Natural killer cell (primary cell): ENCODE results near the gene HBZ. TPM values are rescaled to one million over a fixed set of nuclear protein-coding genes. Genes with fewer than 3 reads are reported as not detected.
"Not testable (repeated sequence)": the region's sequence is repeated elsewhere in the genome, so short reads cannot be mapped to it uniquely, and the experiment has no call there.

Experiments used
- ATAC-seq, 3 donors: fragments of 150-1000 bp in 2 of 3; fragments of 200-7000 bp in 1 of 3; cut with Tn5 transposase; 1 replicate in 1 of 3; 2 replicates in 2 of 3; pipeline ENCODE4 v1.10.0; 2021; ENCODE audit warnings: mild to moderate bottlenecking in 2 of 3, moderate library complexity in 2 of 3
- DNase-seq, 2 donors: peaks; one replicate each; pipeline versions ENCODE4 v3.0.0 to v3.0.0-alpha.2; 2013 to 2021; ENCODE audit warnings: mixed read lengths in 1 of 2
- H3K27ac ChIP-seq: one replicate; pipeline ENCODE4 v1.5.1; 2013; ENCODE audit warnings: mild to moderate bottlenecking, low read length
- H3K27me3 ChIP-seq: one replicate; pipeline ENCODE4 v1.6.1; 2013; ENCODE audit warnings: low read length; ENCODE audit not compliant: control insufficient read depth, insufficient read depth
- H3K36me3 ChIP-seq: one replicate; pipeline ENCODE4 v1.6.1; 2013; ENCODE audit warnings: low read length; ENCODE audit not compliant: control insufficient read depth, insufficient read depth
- H3K4me1 ChIP-seq: one replicate; pipeline ENCODE4 v1.6.1; 2013; ENCODE audit warnings: low read length; ENCODE audit not compliant: control insufficient read depth, insufficient read depth
- H3K4me3 ChIP-seq: one replicate; pipeline ENCODE4 v1.5.1; 2013; ENCODE audit warnings: low read length
- H3K9me3 ChIP-seq: one replicate; pipeline ENCODE4 v1.6.1; 2013; ENCODE audit warnings: low read length; ENCODE audit not compliant: control insufficient read depth, insufficient read depth
- H3K27ac Mint-ChIP-seq, 2 donors: one replicate each; pipeline ENCODE4 v1.8.0; 2022; ENCODE audit warnings: mild to moderate bottlenecking in 2 of 2, mixed read lengths in 2 of 2, moderate library complexity in 1 of 2
- H3K27me3 Mint-ChIP-seq, 2 donors: one replicate each; pipeline ENCODE4 v1.8.0; 2022; ENCODE audit warnings: low read depth in 2 of 2, mixed read lengths in 2 of 2
- H3K36me3 Mint-ChIP-seq: one replicate; pipeline ENCODE4 v1.8.0; 2022; ENCODE audit warnings: mixed read lengths
- H3K4me1 Mint-ChIP-seq, 2 donors: one replicate each; pipeline ENCODE4 v1.8.0; 2022; ENCODE audit warnings: mixed read lengths in 2 of 2
- H3K4me3 Mint-ChIP-seq: one replicate; pipeline ENCODE4 v1.8.0; 2022; ENCODE audit warnings: mild to moderate bottlenecking, moderate library complexity, mixed read lengths
- H3K9me3 Mint-ChIP-seq, 2 donors: one replicate each; pipeline ENCODE4 v1.8.0; 2022; ENCODE audit warnings: mixed read lengths in 2 of 2
- WGBS: methylation state at CpG from one replicate; pipeline ENCODE4 v1.1.7; 2013; ENCODE audit warnings: missing lambda C conversion rate; ENCODE audit not compliant: insufficient coverage; 5-methylcytosine and 5-hydroxymethylcytosine counted together
- intact Hi-C: fragments of 100-400 bp; cut with micrococcal nuclease; formaldehyde crosslinking; loops from one replicate; pipeline ENCODE4 v1.14.2; 2022
- total RNA-seq, 4 donors: library from RNA; stranded (reverse); fragments of 120-200 nt in 1 of 4; gene quantifications; one replicate each; pipeline versions ENCODE4 v1.2.3 to v1.2.4, GENCODE V29; 2013 to 2022
- TF ChIP-seq, protein P1 (sequence below): fragments of 200-600 bp; IDR thresholded peaks from one replicate; pipeline ENCODE4 v1.8.0; 2022; ENCODE audit warnings: antibody characterized with exemption

The HBZ gene
- total RNA-seq, 3 donors from 2014 or later (not counting 1 experiment from before 2014, with no cell fraction given) = not detected

- no peak for ATAC-seq
- TF ChIP-seq, protein P1, sequence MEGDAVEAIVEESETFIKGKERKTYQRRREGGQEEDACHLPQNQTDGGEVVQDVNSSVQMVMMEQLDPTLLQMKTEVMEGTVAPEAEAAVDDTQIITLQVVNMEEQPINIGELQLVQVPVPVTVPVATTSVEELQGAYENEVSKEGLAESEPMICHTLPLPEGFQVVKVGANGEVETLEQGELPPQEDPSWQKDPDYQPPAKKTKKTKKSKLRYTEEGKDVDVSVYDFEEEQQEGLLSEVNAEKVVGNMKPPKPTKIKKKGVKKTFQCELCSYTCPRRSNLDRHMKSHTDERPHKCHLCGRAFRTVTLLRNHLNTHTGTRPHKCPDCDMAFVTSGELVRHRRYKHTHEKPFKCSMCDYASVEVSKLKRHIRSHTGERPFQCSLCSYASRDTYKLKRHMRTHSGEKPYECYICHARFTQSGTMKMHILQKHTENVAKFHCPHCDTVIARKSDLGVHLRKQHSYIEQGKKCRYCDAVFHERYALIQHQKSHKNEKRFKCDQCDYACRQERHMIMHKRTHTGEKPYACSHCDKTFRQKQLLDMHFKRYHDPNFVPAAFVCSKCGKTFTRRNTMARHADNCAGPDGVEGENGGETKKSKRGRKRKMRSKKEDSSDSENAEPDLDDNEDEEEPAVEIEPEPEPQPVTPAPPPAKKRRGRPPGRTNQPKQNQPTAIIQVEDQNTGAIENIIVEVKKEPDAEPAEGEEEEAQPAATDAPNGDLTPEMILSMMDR = no peak
- H3K4me1 ChIP-seq = peaks cover 9% of the 10 kb centered on the region
- H3K36me3 ChIP-seq = no peaks in the 10 kb centered on the region
- no peak overlapping the region for H3K4me3 ChIP-seq
- Mint-ChIP-seq H3K4me1 (peaks cover 0 to 7% of the 10 kb centered on the region in 2 donors), H3K9me3 (no peaks in the 10 kb centered on the region), H3K36me3 (no peaks in the 10 kb centered on the region), H3K4me3 (no peak overlapping the region), H3K27ac (no peak overlapping the region), H3K27me3 (peaks cover 10 to 26% of the 10 kb centered on the region in 2 donors)
- H3K27me3 ChIP-seq = peaks cover 11% of the 10 kb centered on the region
- H3K27ac ChIP-seq = no peak overlapping the region
- intact Hi-C loops = no loop called here
- 69% methylated on average over 16 of the region's 18 CpGs for WGBS
- no peak for DNase-seq
- H3K9me3 ChIP-seq = no peaks in the 10 kb centered on the region
Measured at GRCh38 chr16:160691-161190, 8.3 kb downstream of the HBZ start.

DNA sequence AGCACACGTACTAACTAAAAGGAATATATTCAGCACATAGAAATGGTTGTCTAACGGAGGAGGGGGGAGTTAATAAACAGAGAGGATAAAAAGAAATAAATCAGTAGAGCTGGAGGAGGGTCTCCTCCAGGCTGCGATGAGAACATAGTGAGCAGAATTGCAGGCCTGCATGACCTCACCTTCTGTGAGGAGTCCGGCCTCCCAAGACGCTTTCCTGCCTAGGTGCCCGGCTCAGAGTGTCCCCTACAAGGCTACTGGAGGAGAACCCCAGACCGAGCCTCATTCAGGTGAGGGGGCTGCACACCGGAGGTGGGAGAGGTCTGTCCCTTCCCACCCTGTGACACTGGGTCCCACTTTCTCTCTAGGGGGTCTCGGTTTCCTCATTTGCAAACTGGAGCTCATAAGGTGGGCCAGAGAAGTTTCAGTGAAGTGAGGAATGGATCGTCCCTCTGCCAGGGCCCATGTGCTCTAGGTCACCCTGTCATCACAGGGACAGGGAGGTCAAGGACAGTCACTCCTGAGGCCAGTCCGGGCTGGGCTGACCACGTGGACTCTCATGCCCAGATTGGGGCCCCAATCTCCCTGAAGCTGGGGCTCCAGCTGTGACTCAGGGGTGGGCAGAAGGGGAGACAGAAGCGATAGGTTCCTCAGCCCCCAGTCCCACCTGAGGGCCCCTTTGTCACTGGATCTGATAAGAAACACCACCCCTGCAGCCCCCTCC lies 10.0 kb downstream of the HBZ start:
- H3K9me3 Mint-ChIP-seq = no peaks in the 10 kb centered on the region
- H3K4me3 Mint-ChIP-seq = no peak overlapping the region
- DNase-seq (no peak), ATAC-seq (no peak)
- peaks cover 10 to 35% of the 10 kb centered on the region in 2 donors for H3K27me3 Mint-ChIP-seq
- WGBS = 87% methylated on average over 11 of the region's 13 CpGs
- no peak overlapping the region for H3K27ac Mint-ChIP-seq
- Histone ChIP-seq H3K27ac (no peak overlapping the region), H3K4me1 (peaks cover 21% of the 10 kb centered on the region), H3K27me3 (peaks cover 20% of the 10 kb centered on the region), H3K9me3 (no peaks in the 10 kb centered on the region), H3K4me3 (no peak overlapping the region), H3K36me3 (no peaks in the 10 kb centered on the region)
- intact Hi-C loops = no loop called here
- peaks cover 0 to 11% of the 10 kb centered on the region in 2 donors for H3K4me1 Mint-ChIP-seq
- H3K36me3 Mint-ChIP-seq = no peaks in the 10 kb centered on the region
- TF ChIP-seq, protein P1 = no peak

GRCh38 chr16:163139-163538 lies 10.7 kb downstream of the HBZ start:
- H3K27ac ChIP-seq, DNase-seq, H3K36me3 ChIP-seq, ATAC-seq, intact Hi-C loops, H3K36me3 Mint-ChIP-seq, H3K9me3 Mint-ChIP-seq, H3K27ac Mint-ChIP-seq, H3K9me3 ChIP-seq, H3K4me3 Mint-ChIP-seq, H3K4me3 ChIP-seq: not testable (repeated sequence)
- Histone ChIP-seq H3K4me1 (peaks cover 21% of the 10 kb centered on the region), H3K27me3 (peaks cover 27% of the 10 kb centered on the region)
- Mint-ChIP-seq H3K27me3 (peaks cover 10 to 36% of the 10 kb centered on the region in 2 donors), H3K4me1 (peaks cover 0 to 11% of the 10 kb centered on the region in 2 donors)
- 92% methylated on average over 10 of the region's 10 CpGs for WGBS

DNA sequence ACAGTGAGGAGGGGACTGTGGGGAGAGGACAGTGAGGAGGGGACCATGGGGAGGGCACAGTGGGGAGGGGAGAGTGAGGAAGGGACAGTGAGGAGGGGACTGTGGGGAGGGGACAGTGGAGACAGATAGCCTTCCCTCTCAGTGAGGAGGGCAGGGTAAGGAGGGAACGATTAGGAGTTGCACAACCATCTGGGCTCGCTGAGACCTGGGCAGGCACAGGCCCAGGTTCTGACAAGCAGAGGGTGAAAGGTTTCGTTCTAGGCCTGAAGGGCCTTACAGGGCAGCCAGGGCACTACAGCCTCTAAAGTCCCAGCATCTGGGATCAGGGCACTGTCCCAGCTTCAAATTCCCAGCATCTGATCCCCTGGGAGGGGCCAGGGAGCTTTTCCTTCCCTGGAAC lies 11.3 kb downstream of the HBZ start:
- H3K4me1 ChIP-seq = peaks cover 21% of the 10 kb centered on the region
- peaks cover 0 to 11% of the 10 kb centered on the region in 2 donors for H3K4me1 Mint-ChIP-seq
- H3K36me3 ChIP-seq, H3K27ac Mint-ChIP-seq, H3K9me3 Mint-ChIP-seq, H3K4me3 Mint-ChIP-seq, H3K9me3 ChIP-seq, H3K4me3 ChIP-seq, H3K36me3 Mint-ChIP-seq, DNase-seq, H3K27ac ChIP-seq, intact Hi-C loops: not testable (repeated sequence)
- peaks cover 29% of the 10 kb centered on the region for H3K27me3 ChIP-seq
- peaks cover 10 to 39% of the 10 kb centered on the region in 2 donors for H3K27me3 Mint-ChIP-seq
- ATAC-seq = peak in 1 of 3 donors; percentile 23
- no CpG with 5 or more reads among the region's 3 CpGs for WGBS

- 0% methylated on average over 26 of the region's 80 CpGs for WGBS
- H3K9me3 Mint-ChIP-seq, H3K27ac Mint-ChIP-seq, H3K36me3 Mint-ChIP-seq, H3K4me3 Mint-ChIP-seq, H3K27ac ChIP-seq, intact Hi-C loops, H3K4me3 ChIP-seq, H3K9me3 ChIP-seq, DNase-seq, H3K36me3 ChIP-seq: not testable (repeated sequence)
- Histone ChIP-seq H3K27me3 (peaks cover 32% of the 10 kb centered on the region), H3K4me1 (peaks cover 21% of the 10 kb centered on the region)
- peak in 2 of 3 donors; percentile 40 to 42 for ATAC-seq
- Mint-ChIP-seq H3K4me1 (peaks cover 0 to 11% of the 10 kb centered on the region in 2 donors), H3K27me3 (peaks cover 5 to 37% of the 10 kb centered on the region in 2 donors)
Measured at GRCh38 chr16:164134-164823, 11.8 kb downstream of the HBZ start.
